ENCODE results near the gene NFAM1.

- no peak for TF ChIP-seq CTCF (IDR thresholded peaks at IDR 0.05; ENCODE audit: poor library complexity)
- no peak for TF ChIP-seq EZH2 (IDR thresholded peaks at IDR 0.05; ENCODE audit: borderline replicate concordance)
Observed at GRCh38 chr22:42399315-42400271, 32.6 kb downstream of the NFAM1 start.
